ENCODE data around the gene ST8SIA1. TPM values are rescaled to one million over a fixed set of nuclear protein-coding genes. Genes with fewer than 3 reads are reported as not detected.

Gene ST8SIA1
- total and polyA plus RNA-seq, 2 of the 8 experiments (the other 6 are each of a cell fraction or from before 2014, with no cell fraction given), result 1.9 to 4.4 TPM

GRCh38 chr12:22329621-22330020 lies 4.9 kb downstream of the ST8SIA1 start:
- POLR2A ChIA-PET (ENCODE audit: partially characterized antibody), result no interaction called here

More at GRCh38 chr12:22329621-22330020, 4.9 kb downstream of the ST8SIA1 start:
- Histone ChIP-seq H3K23me2 (ENCODE audit: low read depth, low read length) (peaks cover 8% of the 10 kb centered on the region; the same call in 1 of the 2 replicates), H3K9me3 (ENCODE audit: insufficient read depth in 2 of 2, low read depth in 1 of 2, low read length in 1 of 2) (no peaks in the 10 kb centered on the region), H3K27ac (ENCODE audit: low read depth, low read length) (no peak overlapping the region), H3K4me3 (ENCODE audit: extremely low read depth in 1 of 4, insufficient read depth in 2 of 4, low read depth in 3 of 4, low read length in 4 of 4) (no peak overlapping the region), H2BK5ac (ENCODE audit: low read depth, low read length) (no peak overlapping the region), H3K23ac (ENCODE audit: insufficient read length) (no peak overlapping the region), H3K27me3 (replicated peaks in 1 of 4; ENCODE audit: control insufficient read depth in 3 of 4, extremely low read depth in 1 of 4, insufficient read depth in 3 of 4, low read length in 3 of 4) (peaks cover 8 to 23% (median 17%) of the 10 kb centered on the region in 4 experiments), H2AK5ac (ENCODE audit: low read depth, low read length) (no peak overlapping the region), H3K56ac (replicated peaks; ENCODE audit: insufficient read length, low read depth, low read length) (no peak overlapping the region), H2AFZ (ENCODE audit: low read length) (no peak overlapping the region), H2BK20ac (ENCODE audit: low read length) (no peak overlapping the region), H3K18ac (ENCODE audit: extremely low read depth, low read length) (no peak overlapping the region), H3K4me1 (replicated peaks in 1 of 4; ENCODE audit: control insufficient read depth in 3 of 4, insufficient read depth in 4 of 4, low read length in 3 of 4) (peaks cover 0 to 6% (median 3%) of the 10 kb centered on the region in 4 experiments; a peak in 4 of 7 replicates), H4K20me1 (replicated peaks in 1 of 2; ENCODE audit: control insufficient read depth in 1 of 2, insufficient read depth in 2 of 2, low read length in 2 of 2) (peaks cover 1 to 2% of the 10 kb centered on the region in 2 experiments), H4K91ac (replicated peaks; ENCODE audit: insufficient read length, low read length) (no peak overlapping the region), H3K4me2 (ENCODE audit: insufficient read depth in 1 of 2, low read depth in 2 of 2, low read length in 2 of 2) (no peak overlapping the region), H3K36me3 (ENCODE audit: control insufficient read depth in 2 of 4, insufficient read depth in 4 of 4, low read length in 3 of 4) (no peaks in the 10 kb centered on the region), H4K5ac (ENCODE audit: insufficient read length, low read depth, low read length) (no peak overlapping the region), H2BK15ac (ENCODE audit: low read length) (no peak overlapping the region), H3K4ac (replicated peaks; ENCODE audit: insufficient read length, low read depth, low read length) (no peak overlapping the region), H2BK12ac (ENCODE audit: low read depth, low read length) (no peak overlapping the region), H3K79me1 (ENCODE audit: low read depth, low read length) (no peaks in the 10 kb centered on the region), H3K9ac (replicated peaks in 1 of 4; ENCODE audit: extremely low read depth in 1 of 4, low read depth in 3 of 4, low read length in 3 of 4) (no peak overlapping the region), H4K8ac (ENCODE audit: extremely low read depth, insufficient read depth, low read length) (no peak overlapping the region), H2BK120ac (replicated peaks; ENCODE audit: low read depth, low read length) (no peak overlapping the region), H3K14ac (ENCODE audit: insufficient read length) (no peak overlapping the region), H3K79me2 (ENCODE audit: control insufficient read depth in 1 of 2, insufficient read depth in 2 of 2, low read length in 2 of 2) (no peaks in the 10 kb centered on the region)
- TF ChIP-seq CREB1 (IDR thresholded peaks at IDR 0.05) (no peak), SP4 (IDR thresholded peaks at IDR 0.05; ENCODE audit: low read length) (no peak), POLR2AphosphoS5 (IDR thresholded peaks at IDR 0.05; ENCODE audit: low read depth, low read length) (no peak), HDAC6 (IDR thresholded peaks at IDR 0.05; ENCODE audit: low read depth, low read length) (no peak), SIN3A (conservative IDR thresholded peaks at IDR 0.05 in 1 of 2, IDR thresholded peaks at IDR 0.05 in 1 of 2; ENCODE audit: low read depth in 1 of 2, low read length in 2 of 2) (no peak), BRCA1 (IDR thresholded peaks at IDR 0.05; ENCODE audit: low read depth, low read length) (no peak), NRF1 (IDR thresholded peaks at IDR 0.05; ENCODE audit: low read depth, low read length) (no peak), MAFK (IDR thresholded peaks at IDR 0.05; ENCODE audit: low read depth, low read length) (no peak), RBBP5 (IDR thresholded peaks at IDR 0.05; ENCODE audit: borderline replicate concordance, low read depth, low read length) (no peak), SIRT6 (IDR thresholded peaks at IDR 0.05; ENCODE audit: low read length) (no peak), KDM4A (IDR thresholded peaks at IDR 0.05; ENCODE audit: low read depth, low read length, severe bottlenecking) (no peak), RNF2 (IDR thresholded peaks at IDR 0.05; ENCODE audit: borderline replicate concordance, low read depth, low read length, missing control alignments, poor library complexity, severe bottlenecking) (no peak), TEAD4 (IDR thresholded peaks at IDR 0.05; ENCODE audit: low read depth, low read length) (no peak), RAD21 (IDR thresholded peaks at IDR 0.05 in 1 of 2, conservative IDR thresholded peaks at IDR 0.05 in 1 of 2; ENCODE audit: low read depth in 2 of 2, low read length in 2 of 2) (no peak)
- FAIRE-seq (no peak), DNase-seq (ENCODE audit: low read depth in 1 of 2, low spot score in 2 of 2) (no peak)
- CTCF ChIA-PET (ENCODE audit: partially characterized antibody), result interaction anchor here (1.0 kb wide), 1 partner anchor 228 kb away, joined by 3 read pairs; no protein-coding TSS in a partner anchor
- WGBS, 2 experiments (ENCODE audit: extremely low coverage in 1 of 2, insufficient coverage in 1 of 2, insufficient read length in 1 of 2, insufficient replicate concordance in 2 of 2, low coverage in 1 of 2, low lambda C conversion rate in 2 of 2, missing lambda C conversion rate in 1 of 2), result 87% methylated on average over 4 of the region's 4 CpGs; no CpG with 5 or more reads in 1 of the 2 experiments
